Umbilical cord (tissue), 2 donors: ENCODE results near the gene LRCH4. TPM values are rescaled to one million over a fixed set of nuclear protein-coding genes. Genes with fewer than 3 reads are reported as not detected.

Experiments used
- DNase-seq: peaks from one replicate; pipeline ENCODE4 v3.0.0-alpha.2; 2015; ENCODE audit warnings: low spot score
- total RNA-seq: library from RNA; depleted of rRNA; stranded (reverse); fragments of >200 nt; gene quantifications from one replicate; pipeline ENCODE4 v1.2.3, GENCODE V29; 2014; ENCODE audit warnings: low replicate concordance; ENCODE audit not compliant: insufficient read depth

Gene LRCH4
- total RNA-seq, 1 donor from 2014 or later = 30.6 TPM

DNA sequence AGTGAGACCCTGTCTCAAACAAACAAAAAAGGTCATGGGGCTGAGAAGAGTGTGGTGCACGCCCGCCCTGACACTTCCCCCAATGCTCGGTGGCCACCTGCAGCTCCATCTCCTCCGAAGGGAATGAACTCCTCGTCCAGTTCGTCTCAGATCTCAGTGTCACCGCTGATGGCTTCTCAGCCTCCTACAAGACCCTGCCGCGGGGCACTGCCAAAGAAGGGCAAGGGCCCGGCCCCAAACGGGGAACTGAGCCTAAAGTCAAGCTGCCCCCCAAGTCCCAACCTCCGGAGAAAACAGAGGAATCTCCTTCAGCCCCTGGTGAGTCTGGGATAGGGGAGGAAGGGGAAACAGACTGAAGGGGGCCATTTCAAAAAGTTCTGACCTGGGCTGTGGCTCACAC, 20.4 kb upstream of the LRCH4 start:
- DNase-seq = no peak

DNA sequence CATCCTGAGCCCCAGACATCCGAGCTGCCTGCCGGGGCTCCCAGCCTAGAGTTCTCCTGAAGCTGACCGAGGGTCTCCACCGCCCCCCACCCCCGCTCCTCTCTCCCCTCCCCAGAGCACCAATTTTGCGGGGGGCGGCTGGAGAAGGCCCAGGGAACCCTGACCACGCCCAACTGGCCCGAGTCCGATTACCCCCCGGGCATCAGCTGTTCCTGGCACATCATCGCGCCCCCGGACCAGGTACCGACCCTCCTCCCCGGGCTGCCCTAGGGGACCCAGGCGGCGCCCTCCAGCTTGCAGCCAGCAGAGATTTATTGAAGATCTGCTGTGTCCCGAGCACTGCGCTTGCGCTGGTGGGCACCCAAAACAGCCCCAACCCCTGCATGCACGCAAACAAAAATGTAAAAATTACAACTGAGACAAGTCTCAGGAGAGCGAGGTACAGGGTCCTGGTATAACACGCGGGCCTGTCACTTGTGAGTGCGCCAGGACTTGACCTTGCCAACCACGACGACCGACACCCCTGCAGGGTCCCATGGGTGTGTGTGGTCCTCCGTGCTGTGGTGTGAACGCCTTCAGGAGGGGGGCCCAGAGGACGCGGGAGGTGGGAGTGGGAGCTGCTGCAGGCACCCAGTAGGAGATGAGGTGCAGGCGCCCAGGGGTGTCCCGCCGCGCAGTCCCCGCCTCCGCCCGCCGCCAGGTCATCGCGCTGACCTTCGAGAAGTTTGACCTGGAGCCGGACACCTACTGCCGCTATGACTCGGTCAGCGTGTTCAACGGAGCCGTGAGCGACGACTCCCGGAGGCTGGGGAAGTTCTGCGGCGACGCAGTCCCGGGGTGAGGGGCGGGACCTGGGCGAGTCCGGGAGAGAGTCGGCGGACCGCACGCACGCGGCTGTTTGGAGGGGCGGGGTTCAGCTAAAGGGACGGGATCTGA, 19.3 kb upstream of the LRCH4 start:
- DNase-seq = no peak

DNA sequence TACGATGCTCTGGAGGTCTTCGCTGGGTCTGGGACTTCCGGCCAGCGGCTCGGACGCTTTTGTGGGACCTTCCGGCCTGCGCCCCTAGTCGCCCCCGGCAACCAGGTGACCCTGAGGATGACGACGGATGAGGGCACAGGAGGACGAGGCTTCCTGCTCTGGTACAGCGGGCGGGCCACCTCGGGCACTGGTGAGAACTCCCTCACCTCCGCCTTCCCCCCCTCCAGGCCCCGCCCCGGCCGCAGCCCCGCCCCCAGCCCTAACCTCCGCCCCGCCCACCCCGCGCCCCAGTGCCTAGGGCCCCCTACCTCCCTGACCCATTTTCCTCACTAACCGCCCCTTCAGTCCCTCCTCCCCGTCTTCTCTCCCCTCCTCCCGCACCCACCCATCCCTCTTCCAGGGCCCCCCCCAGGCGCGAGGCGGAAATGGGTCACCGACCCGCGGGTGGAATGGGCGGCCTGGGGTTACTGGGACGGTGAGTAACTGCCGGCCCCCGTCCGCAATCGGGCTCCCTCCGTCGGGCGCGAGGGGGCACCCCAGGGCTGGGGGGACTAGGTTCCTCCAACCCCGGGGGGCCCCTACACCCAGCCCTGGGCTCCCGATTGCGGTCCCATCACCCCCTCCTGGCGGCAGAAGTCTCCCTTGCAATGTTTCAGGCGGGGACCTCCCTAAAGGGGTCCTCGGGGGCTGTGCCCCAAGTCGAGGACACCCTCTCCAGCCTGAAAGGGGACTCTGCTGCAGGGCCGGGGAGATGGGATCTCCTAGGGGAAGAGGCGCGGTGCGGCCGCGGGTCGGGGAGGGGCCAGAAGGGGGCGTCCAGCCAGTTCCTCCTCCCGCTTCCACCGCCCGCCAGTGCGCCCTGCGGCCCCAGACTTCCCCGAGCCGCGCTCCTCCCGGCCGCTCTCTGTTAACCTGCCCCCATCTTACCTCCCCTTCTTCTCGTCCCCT, 18.4 kb upstream of the LRCH4 start:
- peak; percentile 62 for DNase-seq

DNA sequence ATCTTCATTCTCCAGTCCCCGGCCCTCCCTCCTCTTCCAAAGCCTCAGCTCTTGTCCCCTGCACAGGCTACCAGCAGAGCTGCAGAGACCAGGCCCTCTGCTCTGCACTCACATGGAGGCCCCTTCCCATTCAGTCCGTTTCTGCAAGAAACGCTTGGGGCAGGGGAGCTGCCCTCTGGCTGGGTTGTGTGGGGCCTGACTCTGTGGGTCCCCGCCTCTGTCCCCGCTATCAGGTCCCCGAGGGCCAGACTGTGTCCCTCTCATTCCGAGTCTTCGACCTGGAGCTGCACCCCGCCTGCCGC, 17.7 kb upstream of the LRCH4 start:
- DNase-seq = no peak

DNA sequence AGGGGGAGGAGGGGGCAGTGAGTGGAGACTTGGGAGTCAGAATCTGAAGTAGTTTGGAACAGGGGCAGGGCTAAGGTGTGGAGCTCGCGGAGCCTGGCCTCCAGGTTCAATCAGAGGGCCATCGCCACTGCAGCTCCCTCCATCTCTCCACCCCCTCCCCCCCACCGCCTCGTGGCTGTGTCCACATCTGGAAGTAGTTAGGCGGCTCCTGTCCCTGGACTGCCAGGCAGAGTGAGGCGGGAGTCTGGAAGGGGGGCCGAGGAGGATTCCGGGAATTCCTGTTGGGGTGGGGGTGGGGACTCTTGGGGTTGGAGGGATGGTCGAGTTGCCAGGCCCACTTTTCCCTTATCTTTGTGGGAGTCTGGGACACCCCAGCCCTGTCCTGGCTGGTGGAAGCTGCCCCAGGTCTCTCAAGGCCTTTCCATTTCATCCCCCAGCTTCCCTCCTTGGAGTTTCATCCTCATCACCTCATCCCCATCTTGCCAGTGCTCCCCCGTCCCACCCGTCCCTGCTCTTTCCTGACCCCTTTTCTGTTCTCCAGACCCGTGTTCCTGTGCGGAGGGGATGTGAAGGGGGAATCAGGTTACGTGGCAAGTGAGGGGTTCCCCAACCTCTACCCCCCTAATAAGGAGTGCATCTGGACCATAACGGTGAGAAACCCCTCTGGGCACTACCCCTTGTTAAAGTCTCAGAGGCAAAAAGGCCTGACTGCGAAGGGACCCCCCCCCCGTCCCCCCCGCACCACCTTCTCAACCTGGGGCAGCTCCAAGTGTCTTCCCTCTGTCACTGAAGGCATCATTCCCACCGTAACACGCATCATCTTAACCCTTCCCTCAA, 17.2 kb upstream of the LRCH4 start:
- peak; percentile 92 for DNase-seq

DNA sequence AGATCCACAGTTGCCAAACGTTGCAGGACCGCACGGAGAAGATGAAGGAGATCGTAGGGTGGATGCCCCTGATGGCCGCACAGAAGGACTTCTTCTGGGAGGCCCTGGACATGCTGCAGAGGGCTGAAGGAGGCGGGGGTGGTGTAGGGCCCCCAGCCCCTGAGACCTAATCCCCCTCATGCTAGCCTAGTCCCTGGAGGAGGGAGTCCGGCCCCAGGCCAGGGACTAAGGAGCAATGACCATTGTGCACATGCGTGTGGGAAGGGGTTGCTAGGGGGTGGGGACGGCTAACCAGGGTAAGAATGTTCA, 14.8 kb upstream of the LRCH4 start:
- no peak for DNase-seq

DNA sequence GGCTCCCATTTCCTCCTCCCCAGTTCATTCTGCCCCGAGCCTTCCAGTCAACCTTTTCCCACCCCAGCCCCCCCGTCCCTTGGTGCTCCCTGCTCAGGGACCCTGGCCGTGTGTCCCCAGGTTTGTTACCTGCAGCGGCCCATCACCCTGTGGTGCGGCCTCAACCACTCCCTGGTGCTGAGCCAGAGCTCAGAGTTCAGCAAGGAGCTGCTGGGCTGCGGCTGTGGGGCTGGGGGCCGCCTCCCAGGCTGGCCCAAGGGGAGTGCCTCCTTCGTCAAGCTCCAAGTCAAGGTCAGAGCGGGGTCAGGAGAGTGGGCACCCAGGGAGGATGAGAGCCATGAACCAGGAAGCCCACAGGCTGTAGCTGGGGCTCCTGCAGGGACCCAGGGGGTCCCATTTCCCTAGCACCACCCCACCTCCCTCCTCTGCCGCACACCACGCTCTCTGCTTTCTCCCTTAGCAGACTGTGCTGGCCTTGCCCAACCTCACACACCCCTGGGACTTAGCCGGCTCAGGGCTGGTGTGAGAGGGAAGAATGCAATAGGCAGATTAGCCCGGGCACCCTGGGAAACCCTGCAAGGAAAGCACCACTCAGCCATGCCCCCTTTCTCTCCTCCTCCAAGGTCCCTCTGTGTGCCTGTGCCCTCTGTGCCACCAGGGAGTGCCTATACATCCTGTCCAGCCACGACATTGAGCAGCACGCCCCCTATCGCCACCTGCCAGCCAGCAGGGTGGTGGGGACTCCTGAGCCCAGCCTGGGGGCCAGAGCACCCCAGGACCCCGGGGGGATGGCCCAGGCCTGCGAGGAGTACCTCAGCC, 14.2 kb upstream of the LRCH4 start:
- DNase-seq = no peak

DNA sequence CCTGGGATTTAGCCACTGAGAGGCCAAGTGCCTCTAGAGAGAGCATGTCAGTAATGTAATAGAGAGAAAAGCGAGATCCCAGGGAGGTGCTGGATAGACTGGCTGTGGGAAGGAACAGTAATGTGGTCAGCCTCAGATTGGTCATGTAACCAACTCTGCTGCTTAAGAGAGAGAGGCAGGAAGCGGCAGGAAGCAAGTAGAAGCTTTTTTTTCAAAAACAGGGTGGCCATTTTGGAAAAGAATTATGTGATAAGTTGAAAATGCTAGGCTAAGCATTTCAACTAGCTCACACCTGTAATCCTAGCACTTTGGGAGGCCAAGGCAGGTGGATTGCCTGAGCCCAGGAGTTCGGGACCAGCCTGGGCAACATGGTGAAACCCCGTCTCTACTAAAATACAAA, 12.5 kb upstream of the LRCH4 start:
- no peak for DNase-seq

DNA sequence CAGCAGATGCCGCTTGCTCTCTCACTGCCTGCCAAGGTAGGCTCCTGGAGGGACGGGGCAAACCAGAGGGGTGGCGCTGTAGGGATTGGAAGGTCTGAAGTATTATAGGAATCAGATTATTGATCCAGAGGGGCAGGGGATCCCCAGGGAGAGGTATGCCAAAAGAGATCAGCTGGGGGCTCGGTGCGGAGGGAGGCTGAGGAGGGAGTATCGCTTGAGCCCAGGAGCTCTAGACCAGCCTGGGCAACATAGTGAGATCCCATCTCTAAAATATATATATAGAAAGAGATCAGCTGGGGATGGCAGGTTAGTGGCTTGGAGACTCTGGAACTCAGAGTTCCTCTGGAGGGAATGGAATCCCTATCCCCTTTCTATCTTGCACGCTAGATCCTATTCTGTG, 9.3 kb upstream of the LRCH4 start:
- no peak for DNase-seq

DNA sequence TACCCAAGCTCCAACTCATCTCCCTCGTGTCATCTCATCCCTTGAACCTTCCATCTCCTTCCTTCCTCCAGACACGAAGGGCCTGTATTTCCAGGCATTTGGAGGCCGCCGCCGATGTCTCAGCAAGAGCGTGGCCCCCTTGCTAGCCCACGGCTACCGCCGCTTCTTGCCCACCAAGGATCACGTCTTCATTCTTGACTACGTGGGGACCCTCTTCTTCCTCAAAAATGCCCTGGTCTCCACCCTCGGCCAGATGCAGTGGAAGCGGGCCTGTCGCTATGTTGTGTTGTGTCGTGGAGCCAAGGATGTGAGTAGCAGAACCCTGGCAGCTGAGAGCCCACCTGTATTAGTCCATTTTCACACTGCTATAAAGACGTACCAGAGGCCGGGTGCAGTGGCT, 5.7 kb upstream of the LRCH4 start:
- DNase-seq = no peak

DNA sequence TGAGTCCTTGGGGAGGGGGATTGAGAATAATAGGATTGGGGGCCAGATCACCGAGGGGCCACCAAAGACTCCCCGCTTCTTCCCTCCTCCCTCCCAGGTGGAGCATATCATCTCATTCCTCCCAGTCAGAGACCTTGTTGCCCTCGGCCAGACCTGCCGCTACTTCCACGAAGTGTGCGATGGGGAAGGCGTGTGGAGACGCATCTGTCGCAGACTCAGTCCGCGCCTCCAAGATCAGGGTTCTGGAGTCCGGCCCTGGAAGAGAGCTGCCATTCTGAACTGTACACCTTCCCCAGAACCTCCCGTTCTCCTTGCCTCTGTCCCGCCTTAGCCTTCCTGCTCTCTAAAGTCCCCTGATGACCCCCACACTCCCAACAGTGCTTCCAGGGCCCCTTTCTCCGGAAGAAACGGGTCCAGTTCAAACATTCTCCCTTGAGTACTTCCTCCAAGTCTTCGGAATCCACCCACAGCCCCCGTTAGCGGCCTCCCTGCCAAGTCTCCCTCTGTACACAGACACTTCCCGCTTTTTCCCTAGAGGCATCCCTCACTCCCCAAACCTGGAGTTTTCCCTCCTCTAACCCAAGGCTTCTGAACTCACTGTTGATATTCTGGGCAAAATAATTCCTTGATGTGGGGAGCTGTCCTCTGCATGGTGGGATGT, 4.3 kb upstream of the LRCH4 start:
- peak; percentile 67 for DNase-seq

DNA sequence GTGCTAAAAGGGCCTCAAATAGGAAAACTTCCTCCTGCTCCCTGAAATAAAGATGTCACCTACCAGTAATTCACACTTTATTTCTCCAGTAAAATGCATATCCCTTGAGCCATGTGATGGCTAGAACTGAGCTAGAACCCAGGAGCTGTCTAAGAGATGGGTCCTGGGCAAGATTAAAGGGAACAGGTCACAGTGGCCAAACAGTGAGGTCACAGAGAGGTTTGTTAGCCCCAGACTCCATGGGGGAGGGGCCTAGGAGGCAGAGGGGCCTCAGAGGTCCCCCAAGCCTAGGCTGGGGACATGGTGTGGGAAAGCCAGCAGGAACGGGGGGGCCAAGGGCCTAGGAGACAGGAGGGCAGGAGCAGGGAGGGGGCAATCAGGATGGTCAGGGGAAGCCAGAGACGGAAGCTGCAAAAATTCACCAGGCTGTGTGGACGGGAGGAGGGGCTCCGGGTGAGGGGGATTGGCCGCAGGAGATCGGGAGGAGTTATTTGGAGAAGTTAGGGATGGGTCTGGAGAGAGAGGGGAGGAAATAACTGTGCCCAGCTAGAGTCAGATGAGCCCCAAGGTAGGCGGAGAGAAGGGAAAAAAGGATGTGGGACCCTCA, 3.5 kb upstream of the LRCH4 start:
- DNase-seq = peak; percentile 38

DNA sequence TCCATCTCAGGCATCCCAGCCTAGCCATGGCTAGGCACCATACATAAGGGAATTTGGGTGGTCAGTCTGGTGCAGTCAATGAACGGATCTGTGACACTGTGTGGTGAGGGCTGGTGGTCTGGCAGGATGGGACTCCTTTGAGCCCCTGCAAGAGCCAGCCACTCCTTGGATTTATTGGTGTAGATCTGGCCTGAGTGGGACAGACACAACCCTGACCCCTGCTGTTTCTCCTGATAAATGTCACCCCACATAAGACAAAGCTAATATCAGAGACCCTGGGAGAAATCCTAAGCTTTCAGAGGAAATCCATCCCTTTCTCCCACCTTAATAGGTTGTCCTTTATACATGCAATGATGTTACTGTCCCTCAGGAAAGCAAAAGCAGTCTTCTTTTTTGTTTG, 2.5 kb upstream of the LRCH4 start:
- no peak for DNase-seq

DNA sequence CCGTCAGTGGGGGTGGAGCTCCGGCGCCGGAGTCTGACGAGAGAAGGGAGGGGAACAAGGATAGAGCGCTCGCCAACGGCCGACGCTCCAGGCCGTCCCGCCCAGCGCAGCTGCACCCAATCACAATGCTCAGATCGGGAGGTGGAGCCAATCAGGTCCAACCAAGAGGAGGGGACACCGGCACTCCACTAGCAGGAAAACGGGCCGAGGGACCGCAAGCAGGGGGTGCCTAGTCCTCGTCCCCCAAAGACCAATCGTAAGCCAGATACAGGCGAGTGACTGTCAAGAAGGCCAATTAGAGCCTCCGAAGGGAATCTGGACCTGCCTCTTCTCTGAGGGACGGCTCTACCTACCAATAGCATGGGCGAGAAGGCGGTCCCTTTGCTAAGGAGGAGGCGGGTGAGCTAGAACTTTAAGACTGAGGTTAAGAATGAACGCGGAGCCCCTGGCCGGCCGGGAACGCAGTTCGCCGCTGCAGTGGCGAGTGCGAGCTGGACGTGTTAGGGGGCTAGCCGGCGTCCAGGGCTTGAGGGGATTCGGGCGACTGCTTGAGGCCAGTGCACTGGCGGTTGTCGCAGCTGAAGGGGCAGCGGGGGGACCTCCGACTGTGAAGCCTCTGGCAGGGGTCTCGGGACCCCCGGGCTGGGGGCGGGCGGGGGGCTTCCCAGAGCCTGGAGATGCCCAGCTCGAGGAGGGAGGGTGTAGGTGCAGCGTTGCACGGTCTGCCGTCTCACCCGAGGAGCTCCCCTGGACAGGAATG, 517 bp upstream of the LRCH4 start, which contains the start of gene FBXO24:
Gene FBXO24 (plus strand): TSS at position 63 of the 760 bp plus-strand sequence. CDS start 298 bp downstream, at position 361.
- DNase-seq = peak; percentile 100

DNA sequence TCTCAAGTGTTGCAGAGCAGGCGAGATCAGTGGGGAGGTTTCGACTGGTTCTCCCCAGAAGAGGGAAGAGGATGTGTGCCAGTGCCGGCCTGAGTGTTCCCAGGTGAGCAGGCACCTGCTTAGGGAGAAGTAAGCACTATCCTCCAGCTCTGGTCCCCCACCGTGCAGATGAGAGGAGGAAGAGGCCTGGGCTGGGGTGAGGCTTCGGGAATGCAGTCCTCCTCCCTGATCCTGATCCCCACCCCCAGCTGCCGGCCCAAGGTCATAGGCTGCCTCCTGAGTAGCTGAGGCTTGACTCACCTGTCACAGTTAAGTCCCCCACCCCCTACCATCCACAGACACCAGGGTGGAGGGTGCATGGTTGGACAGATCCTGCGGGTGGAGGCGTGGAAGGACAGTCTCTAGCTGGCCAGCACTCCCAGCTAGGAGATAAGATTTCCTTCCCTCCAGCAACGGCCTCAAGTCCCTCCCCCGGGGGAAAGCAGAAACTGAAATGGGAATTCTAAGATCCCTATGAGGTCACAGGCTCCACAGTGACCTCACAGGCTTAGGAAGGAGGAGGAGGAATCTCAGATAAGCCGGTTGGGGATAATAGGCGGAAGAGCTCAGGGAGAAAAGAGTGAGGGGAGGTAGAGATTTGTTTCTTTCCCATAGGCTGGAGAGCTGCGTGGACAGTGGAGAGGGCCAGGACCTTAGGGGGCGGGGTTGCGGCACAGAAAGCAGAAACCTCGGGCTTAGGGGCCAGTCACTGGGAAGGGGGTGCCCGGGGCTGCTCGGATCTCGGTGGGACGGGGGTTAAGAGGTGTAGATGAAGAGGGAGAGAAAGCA, 1.0 kb downstream of the LRCH4 start:
- peak; percentile 82 for DNase-seq

DNA sequence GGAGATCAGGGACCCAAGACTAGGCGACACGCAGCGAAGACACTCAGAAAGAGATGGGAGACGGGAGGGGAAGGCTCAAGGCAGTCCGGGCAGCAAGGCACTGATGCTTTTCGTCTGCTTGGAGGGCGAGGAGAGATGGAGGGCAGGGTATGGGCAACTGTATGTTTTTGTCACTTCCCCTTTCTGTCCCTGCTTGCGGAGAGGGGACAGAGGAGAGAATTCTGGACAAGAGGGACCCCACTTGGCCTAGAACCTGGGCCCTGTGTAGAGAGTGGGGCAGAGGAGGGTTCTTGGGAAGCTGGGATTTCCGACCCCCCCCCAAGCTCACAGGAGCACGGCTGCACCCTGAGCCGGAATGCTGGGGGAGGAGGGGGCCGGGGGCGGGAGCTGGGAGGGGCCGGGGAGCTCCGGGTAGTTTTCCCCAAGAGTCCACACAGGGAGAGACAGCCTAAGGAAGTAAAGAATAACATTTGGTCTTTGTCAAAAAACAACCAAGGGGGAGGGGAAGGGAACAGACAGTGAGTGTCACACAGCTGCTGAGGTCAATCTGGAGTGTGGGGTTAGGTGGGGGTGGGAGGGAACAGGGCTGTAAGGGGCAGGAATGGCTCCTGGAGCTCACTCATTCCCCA, 1.8 kb downstream of the LRCH4 start:
- DNase-seq = peak; percentile 41

DNA sequence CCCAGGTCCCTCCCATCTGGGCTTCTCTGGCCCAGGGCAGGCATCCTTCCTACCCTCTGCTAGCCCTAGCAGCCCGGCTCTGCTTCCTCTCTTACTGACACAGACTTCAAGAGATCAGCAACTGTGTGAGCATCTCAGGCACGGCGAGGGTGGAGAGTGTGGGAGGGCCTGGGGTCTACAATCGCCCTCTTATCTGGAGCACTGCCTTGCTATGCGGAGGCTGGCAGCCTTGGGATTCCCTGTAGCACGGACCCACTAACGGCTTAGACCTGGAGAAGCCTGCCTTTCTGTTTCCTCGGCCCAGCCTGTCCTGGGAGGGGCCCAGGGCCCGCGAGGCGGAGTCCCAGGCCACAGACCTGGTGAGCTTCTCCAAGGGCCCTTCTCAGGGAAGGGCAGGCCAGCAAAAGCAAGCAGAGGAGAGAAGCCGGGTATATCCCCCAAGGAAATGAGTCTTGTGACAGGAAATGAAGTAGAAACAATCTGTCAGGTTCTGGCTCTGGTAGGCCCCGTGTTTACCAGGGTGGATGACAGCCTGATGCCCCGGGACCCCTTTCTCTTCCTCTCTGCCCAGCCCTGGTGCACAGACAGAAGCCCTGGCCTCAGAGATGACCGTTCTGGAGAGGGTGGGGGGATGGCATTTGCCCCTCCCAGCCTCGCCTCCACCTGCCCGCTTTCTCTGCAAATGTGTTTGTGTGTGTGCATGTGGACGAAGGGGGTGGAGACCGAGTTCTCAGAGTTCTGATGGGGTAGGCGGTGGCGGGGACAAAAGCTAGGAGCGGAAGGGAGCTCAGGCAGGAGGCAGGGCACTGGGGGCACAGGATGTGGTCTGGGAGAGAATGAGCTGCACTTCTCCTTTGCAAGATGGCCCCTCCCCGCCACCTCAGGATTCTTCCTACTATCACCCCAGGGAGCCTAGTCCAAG, 2.5 kb downstream of the LRCH4 start:
- peak; percentile 72 for DNase-seq
